Gastrocnemius medialis (tissue), 4 donors: ENCODE measurements around the gene ERC2.

Experiments used
- CTCF ChIP-seq, 5 experiments: fragments of 450-650 bp in 3 of 5; fragments of 200-600 bp in 2 of 5; sonication (generic) in 2 of 5; IDR thresholded peaks in 4 of 5; conservative IDR thresholded peaks in 1 of 5; 1 replicate in 4 of 5; 2 replicates in 1 of 5; pipeline ENCODE4 v1.5.1; 2016 to 2019; ENCODE audit warnings: antibody characterized with exemption in 5 of 5, mild to moderate bottlenecking in 3 of 5, moderate library complexity in 3 of 5
- POLR2A ChIP-seq, 2 donors: fragments of 450-650 bp; IDR thresholded peaks; one replicate each; pipeline ENCODE4 v1.6.1; 2017; ENCODE audit warnings: antibody characterized with exemption in 2 of 2, mild to moderate bottlenecking in 2 of 2, moderate library complexity in 2 of 2

- TF ChIP-seq CTCF (IDR thresholded peaks at IDR 0.05 in 4 of 5, conservative IDR thresholded peaks at IDR 0.05 in 1 of 5) (no peak), POLR2A (IDR thresholded peaks at IDR 0.05) (no peak)
Measured at GRCh38 chr3:56321892-56322291, 146.4 kb downstream of the ERC2 start.
